OCI-LY3 (cell line): ENCODE measurements around the gene METAP2.

Source experiments
- EZH2phosphoT487 ChIP-seq: fragments of 200-600 bp; shearing (Covaris generic); IDR thresholded peaks from 2 replicates; pipeline ENCODE4 v1.6.1; 2018; ENCODE audit warnings: antibody characterized with exemption, mixed run types, low read depth
- TF ChIP-seq, protein P1 (sequence below): fragments of 200-600, 300-600 bp; sonication (generic); IDR thresholded peaks from 2 replicates; pipeline ENCODE4 v1.5.1; 2014; ENCODE audit warnings: antibody characterized with exemption, low read length, low read depth

DNA sequence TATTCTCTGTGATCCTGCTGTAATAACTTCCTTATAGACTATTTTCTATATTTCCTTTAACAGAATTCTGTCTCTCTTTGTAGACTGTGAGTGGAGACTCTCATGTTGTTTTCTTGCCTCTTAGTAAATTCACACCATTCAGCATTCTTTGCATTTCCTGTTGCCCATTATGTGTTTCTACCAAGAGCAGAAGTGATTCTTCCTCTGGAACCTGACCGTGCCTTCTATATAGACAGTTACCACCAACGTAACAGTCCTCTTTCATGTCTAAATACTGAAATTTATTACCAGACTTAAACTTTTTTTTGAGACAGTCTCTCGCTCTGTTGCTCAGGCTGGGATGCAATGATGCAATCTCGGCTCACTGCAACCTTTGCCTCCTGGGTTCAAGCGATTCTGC, 31.1 kb downstream of the METAP2 start:
- TF ChIP-seq, protein P1, sequence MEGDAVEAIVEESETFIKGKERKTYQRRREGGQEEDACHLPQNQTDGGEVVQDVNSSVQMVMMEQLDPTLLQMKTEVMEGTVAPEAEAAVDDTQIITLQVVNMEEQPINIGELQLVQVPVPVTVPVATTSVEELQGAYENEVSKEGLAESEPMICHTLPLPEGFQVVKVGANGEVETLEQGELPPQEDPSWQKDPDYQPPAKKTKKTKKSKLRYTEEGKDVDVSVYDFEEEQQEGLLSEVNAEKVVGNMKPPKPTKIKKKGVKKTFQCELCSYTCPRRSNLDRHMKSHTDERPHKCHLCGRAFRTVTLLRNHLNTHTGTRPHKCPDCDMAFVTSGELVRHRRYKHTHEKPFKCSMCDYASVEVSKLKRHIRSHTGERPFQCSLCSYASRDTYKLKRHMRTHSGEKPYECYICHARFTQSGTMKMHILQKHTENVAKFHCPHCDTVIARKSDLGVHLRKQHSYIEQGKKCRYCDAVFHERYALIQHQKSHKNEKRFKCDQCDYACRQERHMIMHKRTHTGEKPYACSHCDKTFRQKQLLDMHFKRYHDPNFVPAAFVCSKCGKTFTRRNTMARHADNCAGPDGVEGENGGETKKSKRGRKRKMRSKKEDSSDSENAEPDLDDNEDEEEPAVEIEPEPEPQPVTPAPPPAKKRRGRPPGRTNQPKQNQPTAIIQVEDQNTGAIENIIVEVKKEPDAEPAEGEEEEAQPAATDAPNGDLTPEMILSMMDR: no peak
- TF ChIP-seq EZH2phosphoT487: no peak
